GM23248 (cell line): ENCODE results near the gene ZBTB6.

Experiments
- EZH2 ChIP-seq: fragments of 200-600 bp; sonication (generic); IDR thresholded peaks from 2 replicates; pipeline ENCODE4 v1.6.1; 2018; ENCODE audit warnings: antibody characterized with exemption, mild to moderate bottlenecking; ENCODE audit not compliant: insufficient read depth, poor library complexity, severe bottlenecking
- EZH2phosphoT487 ChIP-seq: fragments of 200-600 bp; sonication (generic); IDR thresholded peaks from 2 replicates; pipeline ENCODE4 v1.6.1; 2018; ENCODE audit warnings: antibody characterized with exemption, moderate library complexity, mild to moderate bottlenecking, low read depth; ENCODE audit not compliant: insufficient read depth

DNA sequence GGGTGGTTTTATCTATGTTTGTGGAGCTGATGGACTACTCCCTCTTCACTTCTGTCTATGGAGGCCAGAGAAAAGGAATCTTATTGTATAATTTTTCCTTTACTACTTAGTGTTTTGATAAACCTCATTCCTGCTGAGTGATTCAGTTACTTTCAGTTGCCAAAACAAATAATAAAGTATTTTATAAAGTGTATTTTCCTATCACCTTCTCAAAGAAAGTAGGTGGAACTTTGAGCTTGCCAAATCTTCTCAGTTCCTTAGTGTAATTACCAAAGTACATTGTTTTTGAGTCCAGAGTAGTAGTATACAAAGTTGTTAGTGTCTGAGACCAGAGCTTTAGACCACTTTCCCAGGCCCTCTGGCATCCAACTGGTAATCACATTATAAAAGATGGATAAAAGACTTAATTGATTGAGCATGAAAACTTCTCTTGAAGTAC lies 41.1 kb upstream of the ZBTB6 start:
- no peak for TF ChIP-seq EZH2phosphoT487
- no peak for TF ChIP-seq EZH2
